DMS 273 (cell line): ENCODE measurements around the gene HINFP.
A peak's percentile ranks its signal among the peaks of the same experiment; 100 is the strongest.
"Not testable (repeated sequence)": the region's sequence is repeated elsewhere in the genome, so short reads cannot be mapped to it uniquely, and the experiment has no call there.

Experiments
- DNase-seq: peaks from one replicate; lab custom pipeline; 2025; ENCODE audit not compliant: unreplicated experiment; lab: John Stamatoyannopoulos, UW

The HINFP gene

DNA sequence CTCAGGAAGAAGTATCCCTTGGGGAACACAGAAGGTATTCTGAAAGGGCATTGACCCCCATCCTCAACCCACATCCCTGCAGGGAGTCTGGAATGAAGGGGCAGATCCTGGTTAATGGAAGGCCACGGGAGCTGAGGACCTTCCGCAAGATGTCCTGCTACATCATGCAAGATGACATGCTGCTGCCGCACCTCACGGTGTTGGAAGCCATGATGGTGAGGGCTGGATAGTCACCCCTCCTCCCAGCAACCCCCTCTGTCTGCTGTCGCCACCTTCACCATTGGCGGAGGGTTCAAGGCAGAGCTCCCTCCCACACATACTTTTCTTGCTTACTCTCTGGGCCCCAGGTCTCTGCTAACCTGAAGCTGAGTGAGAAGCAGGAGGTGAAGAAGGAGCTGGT is 32.8 kb downstream of the HINFP start:
- no peak for DNase-seq

DNA sequence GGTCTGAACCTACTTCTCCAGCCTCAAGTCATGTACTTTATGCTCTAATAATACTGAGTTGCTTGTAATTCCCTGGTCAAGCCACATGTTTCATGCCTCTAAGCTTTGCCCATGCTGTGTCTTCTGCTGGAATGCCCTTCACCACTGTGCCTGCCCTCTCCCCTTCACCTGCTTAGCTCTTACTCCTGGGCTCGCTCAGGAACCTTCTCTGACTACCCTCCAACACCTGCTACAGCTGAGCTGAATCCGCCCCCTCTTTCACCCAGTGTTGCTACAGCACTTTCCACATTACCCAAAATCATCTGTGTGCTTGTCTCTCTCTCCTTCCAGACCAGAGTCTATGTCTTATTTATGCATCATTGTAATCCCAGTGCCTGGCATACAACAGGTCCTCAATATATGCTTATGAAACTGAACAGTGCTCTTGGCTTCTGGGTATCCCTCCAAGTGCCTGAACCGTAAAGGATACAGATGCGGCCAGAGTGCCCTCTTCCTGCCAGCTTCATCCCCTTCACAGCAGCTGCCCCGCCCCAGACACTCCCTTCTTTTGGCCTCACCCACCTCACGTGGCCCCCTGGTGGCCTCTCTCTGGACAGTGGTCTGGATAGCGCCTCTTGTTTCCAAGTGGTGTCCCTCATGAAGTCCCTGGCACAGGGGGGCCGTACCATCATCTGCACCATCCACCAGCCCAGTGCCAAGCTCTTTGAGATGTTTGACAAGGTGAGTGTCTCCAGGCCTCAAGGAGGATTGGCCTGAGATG is 34.5 kb downstream of the HINFP start:
- peak; percentile 29 for DNase-seq

DNA sequence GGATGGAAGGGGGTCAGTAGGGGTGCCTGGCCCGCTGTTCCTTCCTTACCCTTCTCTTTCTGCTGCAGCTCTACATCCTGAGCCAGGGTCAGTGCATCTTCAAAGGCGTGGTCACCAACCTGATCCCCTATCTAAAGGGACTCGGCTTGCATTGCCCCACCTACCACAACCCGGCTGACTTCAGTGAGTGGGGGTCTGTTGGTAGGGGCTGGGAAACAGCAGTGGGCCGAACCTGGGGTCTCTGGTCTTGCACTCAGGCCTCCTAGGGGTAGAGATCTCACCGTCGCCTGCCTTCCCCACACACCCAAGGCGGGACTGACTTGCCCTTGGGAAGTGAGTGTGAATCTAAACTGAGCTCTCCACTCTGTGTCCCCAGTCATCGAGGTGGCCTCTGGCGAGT is 35.1 kb downstream of the HINFP start:
- DNase-seq = no peak

DNA sequence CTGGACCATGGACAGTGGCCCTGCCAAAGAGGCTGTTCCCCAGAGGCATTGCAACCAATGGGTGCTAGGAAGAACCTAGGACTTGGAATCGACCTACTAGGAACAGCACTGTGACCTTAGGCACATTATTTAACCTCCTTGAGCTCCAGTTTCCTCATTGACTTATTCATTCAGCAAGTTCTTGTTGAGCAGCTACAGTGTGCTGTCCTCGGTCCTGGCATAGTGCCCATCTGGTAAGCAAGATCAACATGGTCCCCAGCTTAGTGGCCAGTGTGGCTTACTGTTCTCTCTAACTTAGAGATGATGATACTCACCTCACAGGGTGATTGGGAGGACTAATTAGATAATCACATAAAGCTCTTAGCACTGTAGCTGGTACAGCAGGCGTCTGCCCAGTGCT is 35.7 kb downstream of the HINFP start:
- DNase-seq = no peak

DNA sequence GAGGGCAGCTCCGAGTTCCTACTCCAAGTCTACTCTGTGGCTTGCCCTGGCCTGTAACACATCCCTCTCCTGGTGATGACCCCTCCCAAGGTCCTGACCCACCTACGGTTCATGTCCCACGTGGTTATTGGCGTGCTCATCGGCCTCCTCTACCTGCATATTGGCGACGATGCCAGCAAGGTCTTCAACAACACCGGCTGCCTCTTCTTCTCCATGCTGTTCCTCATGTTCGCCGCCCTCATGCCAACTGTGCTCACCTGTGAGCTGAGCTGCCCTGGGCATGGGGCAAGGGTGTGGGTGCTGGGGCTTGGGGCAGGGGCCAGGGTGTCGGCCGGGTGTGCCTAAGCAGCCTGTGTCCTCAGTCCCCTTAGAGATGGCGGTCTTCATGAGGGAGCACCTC is 37.1 kb downstream of the HINFP start:
- DNase-seq = no peak

DNA sequence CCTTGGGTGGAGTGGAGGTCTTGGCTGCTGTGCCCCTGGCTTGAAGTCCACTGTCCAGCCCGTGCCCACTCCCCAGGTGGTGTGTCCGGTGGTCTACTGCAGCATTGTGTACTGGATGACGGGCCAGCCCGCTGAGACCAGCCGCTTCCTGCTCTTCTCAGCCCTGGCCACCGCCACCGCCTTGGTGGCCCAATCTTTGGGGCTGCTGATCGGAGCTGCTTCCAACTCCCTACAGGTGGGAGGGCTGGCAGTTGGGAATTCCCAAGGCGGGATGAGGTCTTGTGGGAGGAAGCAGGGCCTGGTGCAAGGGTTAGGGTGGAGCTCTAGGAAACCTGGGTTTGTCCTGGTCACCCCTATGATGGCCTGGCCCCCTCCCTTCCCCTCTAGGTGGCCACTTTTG is 38.8 kb downstream of the HINFP start:
- no peak for DNase-seq

DNA sequence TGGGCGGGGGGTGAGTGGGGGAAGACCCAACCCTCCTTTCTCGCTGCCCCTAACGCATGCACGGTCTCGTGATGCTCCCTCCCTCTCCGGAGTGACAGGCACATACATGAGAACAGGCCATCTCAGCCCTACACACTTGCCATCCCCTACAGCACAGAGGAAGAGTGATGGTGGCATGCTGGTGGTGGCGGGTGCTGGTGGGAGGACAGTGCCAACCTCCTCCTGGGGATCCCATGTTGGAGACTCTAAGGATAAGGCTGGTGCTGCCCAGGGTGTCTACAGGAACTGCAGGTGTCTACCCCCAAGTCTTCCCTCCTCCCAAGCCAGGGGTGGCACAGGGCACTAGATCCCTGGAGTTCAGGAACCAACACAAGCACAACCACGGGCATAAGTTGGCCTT is 40.5 kb downstream of the HINFP start:
- DNase-seq = no peak

DNA sequence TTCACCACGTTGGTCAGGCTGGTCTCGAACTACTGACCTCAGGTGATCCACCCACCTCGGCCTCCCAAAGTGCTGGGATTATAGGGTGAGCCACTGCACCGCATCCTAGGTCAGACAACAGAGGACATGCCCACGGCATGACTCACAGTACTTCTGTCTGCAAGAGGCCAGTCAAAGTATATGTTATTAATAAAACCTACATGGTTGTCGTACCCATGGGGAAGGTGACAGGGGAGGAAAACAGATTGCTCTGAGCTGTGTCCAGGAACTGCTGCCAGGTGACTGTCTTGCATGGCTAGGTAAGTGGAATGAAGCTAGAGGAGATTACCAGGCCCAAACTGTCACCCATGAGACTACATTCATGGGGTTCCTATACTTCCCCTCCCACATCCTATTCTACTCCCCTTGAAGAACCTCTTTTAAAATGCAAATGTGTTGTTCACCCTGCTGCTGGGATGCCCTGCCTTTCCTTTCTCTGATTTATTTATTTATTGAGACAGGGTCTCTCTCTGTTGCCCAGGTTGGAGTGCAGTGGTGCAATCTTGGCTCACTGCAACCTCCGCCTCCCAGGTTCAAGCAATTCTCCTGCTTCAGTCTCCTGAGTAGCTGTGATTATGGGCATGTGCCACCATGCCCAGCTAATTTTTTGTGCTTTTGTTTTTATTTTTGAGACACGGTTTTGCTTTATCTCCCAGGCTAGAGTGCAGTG is 45.1 kb downstream of the HINFP start:
- no peak for DNase-seq

DNA sequence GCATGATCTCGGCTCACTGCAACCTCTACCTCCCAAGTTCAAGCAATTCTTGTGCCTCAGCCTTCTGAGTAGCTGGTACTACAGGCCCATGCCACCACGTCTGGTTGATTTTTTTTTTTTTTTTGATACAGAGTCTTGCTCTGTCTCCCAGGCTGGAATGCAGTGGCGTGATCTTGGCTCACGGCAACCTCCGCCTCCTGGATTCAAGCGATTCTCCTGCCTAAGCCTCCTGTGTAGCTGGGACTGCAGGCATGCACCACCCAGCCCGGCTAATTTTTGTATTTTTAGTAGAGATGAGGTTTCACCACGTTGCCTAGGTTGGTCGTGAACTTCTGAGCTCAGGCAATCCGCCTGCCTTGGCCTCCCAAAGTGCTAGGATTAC is 45.7 kb downstream of the HINFP start:
- DNase-seq = not testable (repeated sequence)

DNA sequence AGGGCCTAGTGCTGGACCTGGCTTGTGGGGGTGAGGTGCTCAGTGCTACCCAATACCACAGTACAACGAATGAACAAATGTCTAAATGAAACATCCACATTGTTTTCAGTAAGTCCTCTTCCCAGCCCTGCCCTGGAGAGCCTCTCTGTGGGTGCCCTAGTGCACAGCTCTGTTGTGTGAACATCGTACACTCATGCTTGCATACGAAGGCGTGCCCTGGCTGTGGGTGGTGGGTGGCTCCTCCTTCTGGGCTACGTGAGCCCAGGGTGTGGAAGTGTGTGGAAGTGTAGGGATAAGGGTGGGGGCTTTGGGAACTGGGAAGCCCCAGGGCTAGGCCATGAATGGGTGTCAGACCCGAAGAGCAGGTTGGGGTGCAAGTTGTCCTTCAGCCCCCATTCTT is 46.6 kb downstream of the HINFP start:
- no peak for DNase-seq

DNA sequence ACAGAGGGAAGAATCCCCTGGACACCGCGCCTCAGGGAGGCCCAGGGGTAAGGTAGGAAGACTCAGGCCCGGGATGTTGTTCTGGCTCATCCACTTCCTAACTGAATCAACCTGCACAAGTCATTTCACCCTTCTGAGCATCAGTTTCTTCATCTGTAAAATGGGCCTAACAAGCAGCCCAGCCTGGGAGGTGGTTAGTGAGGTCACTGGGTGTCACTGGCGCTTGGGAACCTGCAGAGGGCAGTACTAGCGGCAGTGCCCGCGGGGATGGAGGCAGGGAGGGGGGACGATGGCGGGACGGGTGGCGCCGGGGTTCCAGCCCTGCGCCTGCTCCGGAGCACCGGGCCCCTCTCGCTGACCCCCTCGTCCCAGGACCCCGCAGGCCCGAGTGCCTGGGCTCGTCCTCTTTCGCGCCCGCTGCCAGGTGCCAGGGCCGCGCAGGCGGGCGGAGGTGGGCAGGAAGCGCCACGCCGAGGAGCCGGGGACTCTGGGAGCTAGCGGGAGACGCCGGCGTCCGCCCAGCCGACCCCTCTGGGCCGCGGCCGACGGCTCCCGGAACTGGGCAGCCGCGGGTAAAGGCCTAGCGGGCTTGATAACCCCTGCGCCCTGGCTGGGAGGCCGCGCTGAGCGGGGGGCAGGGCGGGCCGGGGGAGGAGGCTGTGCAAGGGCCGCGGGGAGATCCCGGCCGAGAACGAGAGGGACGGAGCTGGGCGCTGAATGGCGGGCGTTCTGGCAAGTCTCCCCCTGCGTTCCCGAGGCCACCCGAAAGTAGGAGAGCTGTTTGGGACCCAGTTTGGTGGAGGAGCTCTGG is 47.3 kb downstream of the HINFP start, which contains the start of gene NLRX1:
Gene NLRX1 (plus strand): TSS at position 255 of the 811 bp plus-strand sequence. CDS start 2,679 bp downstream, outside the sequence.
- DNase-seq = peak; percentile 87

DNA sequence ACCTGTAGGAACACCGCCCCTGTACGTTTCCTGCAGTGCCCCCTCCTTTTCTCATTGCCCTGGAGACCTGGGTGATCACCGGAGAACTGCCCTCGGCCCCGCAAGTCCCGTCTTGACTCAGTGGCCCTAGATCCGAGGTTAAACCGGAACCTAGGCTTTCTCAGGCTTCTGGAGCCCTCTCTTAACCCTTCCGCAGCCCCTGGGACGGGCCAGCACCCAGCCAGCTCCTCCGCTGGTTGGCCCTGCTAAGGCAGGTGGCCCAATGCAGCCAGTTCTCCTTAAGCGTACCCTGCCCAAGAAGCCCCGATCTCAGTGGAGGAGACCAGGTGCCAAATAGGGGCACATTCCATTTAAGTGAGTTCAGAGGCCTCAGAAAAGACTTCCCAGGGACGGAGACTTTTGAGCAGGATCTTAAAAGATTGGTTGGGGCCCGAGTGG is 47.9 kb downstream of the HINFP start:
- no peak for DNase-seq

DNA sequence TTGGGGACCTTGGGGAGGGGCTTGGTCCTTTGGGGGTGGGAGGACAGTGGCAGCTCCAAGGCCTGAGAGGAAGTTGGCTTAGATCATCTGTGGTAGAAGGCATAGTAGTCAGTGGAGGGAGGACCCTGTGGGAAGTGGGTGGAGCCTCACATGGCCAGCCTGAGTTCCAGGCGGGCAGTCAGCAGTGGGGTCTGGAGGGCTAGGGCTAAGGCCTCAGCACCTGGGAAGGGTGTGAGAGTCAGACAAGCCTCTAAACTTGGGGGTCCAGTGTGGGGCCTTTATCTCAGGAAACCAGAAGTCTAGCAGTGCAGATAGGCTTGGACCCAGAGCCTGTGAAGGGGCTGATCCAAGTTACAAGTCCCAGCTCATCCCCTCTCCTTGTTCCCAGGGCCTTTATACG is 51.1 kb downstream of the HINFP start:
- DNase-seq = no peak

DNA sequence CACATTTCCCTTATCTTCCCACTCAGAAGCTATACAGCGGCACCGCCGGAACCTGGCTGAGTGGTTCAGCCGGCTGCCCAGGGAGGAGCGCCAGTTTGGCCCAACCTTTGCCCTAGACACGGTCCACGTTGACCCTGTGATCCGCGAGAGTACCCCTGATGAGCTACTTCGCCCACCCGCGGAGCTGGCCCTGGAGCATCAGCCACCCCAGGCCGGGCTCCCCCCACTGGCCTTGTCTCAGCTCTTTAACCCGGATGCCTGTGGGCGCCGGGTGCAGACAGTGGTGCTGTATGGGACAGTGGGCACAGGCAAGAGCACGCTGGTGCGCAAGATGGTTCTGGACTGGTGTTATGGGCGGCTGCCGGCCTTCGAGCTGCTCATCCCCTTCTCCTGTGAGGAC is 52.1 kb downstream of the HINFP start:
- DNase-seq = no peak

DNA sequence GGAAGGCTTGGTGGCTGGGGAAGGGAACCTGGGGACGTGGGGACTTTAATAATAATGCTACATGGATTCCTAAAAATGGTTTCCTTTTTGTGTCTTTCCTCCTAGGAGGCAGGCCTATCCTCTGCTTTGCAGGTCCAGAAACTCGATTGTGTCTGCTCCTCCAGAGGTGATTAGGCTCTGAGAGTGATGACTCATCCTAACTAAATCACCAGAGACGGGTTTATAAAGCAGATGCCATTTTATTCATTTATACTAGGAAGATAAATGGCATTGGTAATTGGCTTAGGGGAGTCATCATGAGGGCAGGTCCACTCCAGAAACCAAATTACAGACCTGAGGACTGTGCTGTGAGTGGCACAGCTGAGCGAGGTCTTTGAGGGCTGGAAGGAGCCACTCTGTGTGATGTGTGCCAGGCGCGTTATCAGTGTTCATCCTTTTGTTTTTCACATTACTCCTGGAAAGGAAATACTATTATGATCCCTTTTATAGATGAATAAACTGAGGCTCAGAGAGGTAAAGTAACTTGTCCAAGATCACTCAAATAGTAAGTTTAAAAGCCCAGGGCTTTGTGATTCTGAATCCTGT is 54.2 kb downstream of the HINFP start:
- DNase-seq = peak; percentile 24

DNA sequence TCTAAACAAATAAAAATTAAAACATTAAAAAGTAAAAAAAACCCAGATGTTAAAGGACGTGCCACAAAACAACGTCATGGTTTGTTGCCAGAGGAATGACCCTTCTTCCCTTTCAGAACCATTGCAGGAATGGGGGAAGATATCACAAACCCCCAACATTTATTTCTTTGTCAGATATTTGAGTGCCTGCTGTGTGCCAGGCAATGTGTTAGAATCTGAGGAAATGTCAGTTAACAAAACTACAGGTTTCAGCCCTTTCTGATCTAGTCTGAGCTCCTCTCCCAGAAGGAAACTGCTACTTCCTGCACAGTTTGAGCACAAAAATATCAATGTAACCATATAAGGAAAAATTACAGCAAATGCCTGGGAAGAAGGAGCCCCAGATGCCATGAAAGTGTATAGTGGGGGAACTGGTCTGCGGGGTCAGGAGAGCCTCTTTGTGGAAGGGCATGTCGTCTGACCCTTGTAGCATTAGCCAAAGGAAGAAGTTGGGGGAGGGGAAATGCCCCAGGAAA is 56.8 kb downstream of the HINFP start:
- no peak for DNase-seq

DNA sequence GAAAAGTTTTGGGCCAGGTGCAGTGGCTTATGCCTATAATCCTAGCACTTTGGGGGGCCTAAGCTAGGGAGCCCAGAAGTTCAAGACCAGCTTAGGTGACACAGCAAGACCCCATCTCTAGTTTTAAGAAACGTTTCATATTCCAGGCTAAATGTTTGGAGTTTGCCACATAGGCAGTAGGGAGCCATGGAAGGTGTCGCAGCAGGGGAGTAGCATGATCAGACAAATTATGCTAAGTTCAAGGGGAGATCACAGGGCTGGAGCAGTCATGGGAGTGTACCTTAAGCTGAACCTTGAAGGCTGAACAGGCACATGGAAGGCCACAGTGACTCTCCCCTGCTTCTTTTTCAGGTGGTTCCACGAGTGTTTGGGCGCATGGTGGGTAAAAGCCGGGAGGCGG is 58.0 kb downstream of the HINFP start:
- DNase-seq = no peak

DNA sequence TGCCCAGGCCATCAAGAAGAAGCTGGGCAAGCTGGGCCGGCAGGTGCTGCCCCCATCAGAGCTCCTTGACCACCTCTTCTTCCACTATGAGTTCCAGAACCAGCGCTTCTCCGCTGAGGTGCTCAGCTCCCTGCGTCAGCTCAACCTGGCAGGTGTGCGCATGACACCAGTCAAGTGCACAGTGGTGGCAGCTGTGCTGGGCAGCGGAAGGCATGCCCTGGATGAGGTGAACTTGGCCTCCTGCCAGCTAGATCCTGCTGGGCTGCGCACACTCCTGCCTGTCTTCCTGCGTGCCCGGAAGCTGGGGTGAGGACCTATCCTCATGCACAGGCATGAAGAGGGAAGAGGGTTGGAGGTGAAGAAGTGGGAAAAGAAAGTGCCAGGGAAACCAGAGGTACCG is 58.6 kb downstream of the HINFP start:
- peak; percentile 31 for DNase-seq

DNA sequence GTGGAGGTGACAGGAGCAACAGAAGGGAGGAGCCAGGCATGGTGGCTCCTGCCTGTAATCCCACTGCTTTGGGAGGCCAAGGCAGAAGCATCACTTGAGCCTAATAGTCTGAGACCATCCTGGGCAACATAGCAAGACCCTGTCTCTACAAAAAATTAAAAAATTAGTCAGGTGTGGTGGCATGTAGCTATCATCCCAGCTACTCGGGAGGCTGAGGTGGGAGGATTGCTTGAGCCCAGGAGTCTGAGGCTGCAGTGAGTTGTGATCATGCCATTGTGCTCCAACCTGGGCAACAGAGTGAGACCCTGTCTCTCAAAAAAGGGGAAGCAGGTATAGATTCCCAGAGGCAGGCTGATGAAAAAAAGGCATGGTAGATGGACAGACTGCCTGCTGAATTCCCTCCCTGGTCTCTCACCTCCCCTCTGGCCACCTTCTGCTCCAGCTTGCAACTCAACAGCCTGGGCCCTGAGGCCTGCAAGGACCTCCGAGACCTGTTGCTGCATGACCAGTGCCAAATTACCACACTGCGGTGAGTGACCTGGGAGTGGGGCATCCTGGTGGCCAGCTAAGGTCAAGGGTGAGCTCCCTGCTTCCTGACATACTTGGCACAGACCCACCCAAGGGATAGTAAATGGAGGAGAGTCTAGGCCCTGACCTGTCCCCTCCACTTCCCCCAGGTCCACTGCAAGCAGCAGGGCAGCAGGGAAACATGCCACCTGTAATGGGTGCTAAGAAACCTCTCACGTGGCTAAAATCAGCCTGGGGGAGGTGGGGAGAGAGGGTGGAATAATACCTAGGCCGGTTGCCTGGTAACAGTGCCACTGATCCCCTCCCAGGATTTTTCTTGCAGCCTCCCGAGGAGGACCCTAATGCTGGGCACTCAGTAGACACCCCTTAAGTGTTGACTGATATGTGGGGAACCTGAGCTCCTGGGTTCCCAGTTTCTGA is 59.6 kb downstream of the HINFP start:
- no peak for DNase-seq
